Sigmoid colon (tissue), 4 donors: ENCODE data around the gene SFMBT1.

Experiments used
- POLR2A ChIP-seq, 2 donors: fragments of 450-650 bp; IDR thresholded peaks; one replicate each; pipeline ENCODE4 v1.6.1; 2016; ENCODE audit warnings: antibody characterized with exemption in 2 of 2, mild to moderate bottlenecking in 2 of 2, moderate library complexity in 2 of 2
- POLR2AphosphoS5 ChIP-seq, 4 donors: sonication (generic); formaldehyde crosslinking; IDR thresholded peaks; one replicate each; pipeline ENCODE4 v1.6.1; 2017; ENCODE audit warnings: antibody characterized with exemption in 4 of 4
- TF ChIP-seq, protein P1 (sequence below), 4 experiments: fragments of 450-650 bp in 3 of 4; fragments of 200-600 bp in 1 of 4; IDR thresholded peaks; one replicate each; pipeline ENCODE4 v1.5.1; 2016 to 2019; ENCODE audit warnings: antibody characterized with exemption in 4 of 4, mild to moderate bottlenecking in 3 of 4, moderate library complexity in 2 of 4

DNA sequence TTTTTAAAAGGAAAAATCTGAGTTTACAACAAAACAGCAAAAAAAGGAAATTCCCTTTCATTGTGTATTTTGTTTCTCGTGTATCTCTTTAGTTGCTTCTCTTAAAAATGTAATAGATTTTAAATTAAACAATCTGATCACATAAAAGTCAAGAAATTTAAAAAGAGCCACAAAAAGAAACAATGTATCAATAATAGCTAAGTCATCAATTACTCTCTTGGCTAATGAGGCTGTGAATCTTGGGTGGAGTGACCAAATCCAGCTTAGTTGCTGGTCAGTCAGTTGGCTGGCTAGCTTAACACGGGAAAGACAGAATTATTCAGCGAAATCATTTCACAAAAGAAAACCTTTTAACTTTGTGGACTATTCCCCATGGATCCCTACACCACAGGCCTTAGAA, 3.2 kb downstream of the SFMBT1 start:
- TF ChIP-seq, protein P1, sequence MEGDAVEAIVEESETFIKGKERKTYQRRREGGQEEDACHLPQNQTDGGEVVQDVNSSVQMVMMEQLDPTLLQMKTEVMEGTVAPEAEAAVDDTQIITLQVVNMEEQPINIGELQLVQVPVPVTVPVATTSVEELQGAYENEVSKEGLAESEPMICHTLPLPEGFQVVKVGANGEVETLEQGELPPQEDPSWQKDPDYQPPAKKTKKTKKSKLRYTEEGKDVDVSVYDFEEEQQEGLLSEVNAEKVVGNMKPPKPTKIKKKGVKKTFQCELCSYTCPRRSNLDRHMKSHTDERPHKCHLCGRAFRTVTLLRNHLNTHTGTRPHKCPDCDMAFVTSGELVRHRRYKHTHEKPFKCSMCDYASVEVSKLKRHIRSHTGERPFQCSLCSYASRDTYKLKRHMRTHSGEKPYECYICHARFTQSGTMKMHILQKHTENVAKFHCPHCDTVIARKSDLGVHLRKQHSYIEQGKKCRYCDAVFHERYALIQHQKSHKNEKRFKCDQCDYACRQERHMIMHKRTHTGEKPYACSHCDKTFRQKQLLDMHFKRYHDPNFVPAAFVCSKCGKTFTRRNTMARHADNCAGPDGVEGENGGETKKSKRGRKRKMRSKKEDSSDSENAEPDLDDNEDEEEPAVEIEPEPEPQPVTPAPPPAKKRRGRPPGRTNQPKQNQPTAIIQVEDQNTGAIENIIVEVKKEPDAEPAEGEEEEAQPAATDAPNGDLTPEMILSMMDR (IDR thresholded peaks at IDR 0.05): no peak
- no peak for TF ChIP-seq POLR2AphosphoS5 (IDR thresholded peaks at IDR 0.05)
- TF ChIP-seq POLR2A (IDR thresholded peaks at IDR 0.05): no peak
